H1 (cell line): Measurements from ENCODE around the gene DSTN. TPM values are rescaled to one million over a fixed set of nuclear protein-coding genes. Genes with fewer than 3 reads are reported as not detected.

Experiments used
- CTCF ChIA-PET: fragments of 300-600 bp; sonication (Branson Sonifier 250); formaldehyde crosslinking; loops from one replicate; lab custom pipeline; 2021; ENCODE audit not compliant: partially characterized antibody; lab: Charles Lee
- POLR2A ChIA-PET: fragments of 300-600 bp; sonication (Branson Sonifier 250); formaldehyde crosslinking; loops from one replicate; lab custom pipeline; 2021; ENCODE audit warnings: inconsistent platforms; ENCODE audit not compliant: partially characterized antibody; lab: Charles Lee
- DNase-seq, 2 experiments: peaks; one replicate each; pipeline versions ENCODE4 v3.0.0 to v3.0.0-alpha.2; 2010 to 2022; ENCODE audit warnings: low spot score in 2 of 2, low read depth in 1 of 2, mixed read lengths in 1 of 2
- FAIRE-seq: peaks from 2 replicates; lab custom pipeline; 2011; peaks lifted over from hg19 to GRCh38; lab: Jason Lieb, UNC
- H2AFZ ChIP-seq: 2 replicates; pipeline ENCODE4 v1.8.1; 2012; ENCODE audit warnings: low read length, inconsistent platforms
- H2AK5ac ChIP-seq: 2 replicates; pipeline ENCODE4 v1.6.1; 2013; ENCODE audit warnings: low read depth, low read length
- H2BK120ac ChIP-seq: replicated peaks from 2 replicates; pipeline ENCODE3; 2013; ENCODE audit warnings: low read depth, low read length, inconsistent platforms
- H2BK12ac ChIP-seq: 2 replicates; pipeline ENCODE4 v1.6.1; 2013; ENCODE audit warnings: low read depth, low read length
- H2BK15ac ChIP-seq: 2 replicates; pipeline ENCODE4 v1.6.1; 2013; ENCODE audit warnings: low read length
- H2BK20ac ChIP-seq: 2 replicates; pipeline ENCODE4 v1.6.1; 2013; ENCODE audit warnings: low read length
- H2BK5ac ChIP-seq: 2 replicates; pipeline ENCODE4 v1.6.1; 2013; ENCODE audit warnings: low read depth, low read length
- H3K14ac ChIP-seq: 2 replicates; pipeline ENCODE4 v1.6.1; 2013; ENCODE audit warnings: inconsistent platforms; ENCODE audit not compliant: insufficient read length
- H3K18ac ChIP-seq: 2 replicates; pipeline ENCODE4 v1.6.1; 2013; ENCODE audit warnings: low read length; ENCODE audit errors: extremely low read depth
- H3K23ac ChIP-seq: 2 replicates; pipeline ENCODE4 v1.6.1; 2013; ENCODE audit warnings: inconsistent platforms; ENCODE audit not compliant: insufficient read length
- H3K23me2 ChIP-seq: 2 replicates; pipeline ENCODE4 v1.6.1; 2013; ENCODE audit warnings: low read depth, low read length
- H3K27ac ChIP-seq: 2 replicates; pipeline ENCODE4 v1.6.1; 2011; ENCODE audit warnings: low read depth, low read length, inconsistent platforms
- H3K27me3 ChIP-seq, 4 experiments: replicated peaks in 1 of 4; 1 replicate in 1 of 4; 2 replicates in 3 of 4; pipeline versions ENCODE4 v1.6.1 to v1.8.1; 2011 to 2013; ENCODE audit warnings: low read length in 3 of 4, mild to moderate bottlenecking in 3 of 4, inconsistent platforms in 2 of 4, mixed read lengths in 2 of 4, moderate library complexity in 1 of 4; ENCODE audit not compliant: control insufficient read depth in 3 of 4, insufficient read depth in 3 of 4; ENCODE audit errors: extremely low read depth in 1 of 4
- H3K36me3 ChIP-seq, 4 experiments: 2 replicates each; pipeline versions ENCODE4 v1.6.1 to v1.8.1; 2011 to 2013; ENCODE audit warnings: mild to moderate bottlenecking in 4 of 4, low read length in 3 of 4, moderate library complexity in 2 of 4, control low read depth in 1 of 4, inconsistent platforms in 1 of 4; ENCODE audit not compliant: insufficient read depth in 4 of 4, control insufficient read depth in 2 of 4
- H3K4ac ChIP-seq: replicated peaks from 2 replicates; pipeline ENCODE3; 2013; ENCODE audit warnings: low read length, low read depth, mixed read lengths, inconsistent platforms; ENCODE audit not compliant: insufficient read length
- H3K4me1 ChIP-seq, 4 experiments: replicated peaks in 1 of 4; 1 replicate in 1 of 4; 2 replicates in 3 of 4; pipeline versions ENCODE4 v1.6.1 to v1.8.1; 2011 to 2013; ENCODE audit warnings: low read length in 3 of 4, inconsistent platforms in 2 of 4, mixed read lengths in 1 of 4; ENCODE audit not compliant: insufficient read depth in 4 of 4, control insufficient read depth in 3 of 4
- H3K4me2 ChIP-seq, 2 experiments: 2 replicates each; pipeline versions ENCODE4 v1.6.1 to v1.8.1; 2011 to 2013; ENCODE audit warnings: low read depth in 2 of 2, low read length in 2 of 2, control low read depth in 1 of 2, inconsistent platforms in 1 of 2, mild to moderate bottlenecking in 1 of 2; ENCODE audit not compliant: insufficient read depth in 1 of 2
- H3K4me3 ChIP-seq, 4 experiments: fragments of 200-600, 300-600 bp in 1 of 4; sonication (generic), shearing (Covaris generic), sonication (Bioruptor Twin) in 1 of 4; 2 replicates each; pipeline versions ENCODE4 v1.5.1 to v1.8.1; 2011 to 2016; ENCODE audit warnings: low read length in 4 of 4, low read depth in 3 of 4, control low read depth in 2 of 4, inconsistent platforms in 2 of 4, mild to moderate bottlenecking in 2 of 4, mixed read lengths in 1 of 4, moderate library complexity in 1 of 4; ENCODE audit not compliant: insufficient read depth in 2 of 4; ENCODE audit errors: extremely low read depth in 1 of 4
- H3K56ac ChIP-seq: replicated peaks from 2 replicates; pipeline ENCODE3; 2013; ENCODE audit warnings: low read depth, mild to moderate bottlenecking, mixed read lengths, low read length, inconsistent platforms; ENCODE audit not compliant: insufficient read length
- H3K79me1 ChIP-seq: 2 replicates; pipeline ENCODE4 v1.6.1; 2013; ENCODE audit warnings: low read depth, low read length, control low read depth
- H3K79me2 ChIP-seq, 2 experiments: 2 replicates each; pipeline versions ENCODE4 v1.6.1 to v1.8.1; 2012 to 2013; ENCODE audit warnings: low read length in 2 of 2, mild to moderate bottlenecking in 2 of 2, inconsistent platforms in 1 of 2; ENCODE audit not compliant: insufficient read depth in 2 of 2, control insufficient read depth in 1 of 2
- H3K9ac ChIP-seq, 4 experiments: replicated peaks in 1 of 4; 1 replicate in 1 of 4; 2 replicates in 3 of 4; pipeline versions ENCODE4 v1.6.1 to v1.8.1; 2011 to 2013; ENCODE audit warnings: low read depth in 3 of 4, low read length in 3 of 4, control low read depth in 2 of 4, mild to moderate bottlenecking in 2 of 4, moderate library complexity in 2 of 4, inconsistent platforms in 1 of 4; ENCODE audit errors: extremely low read depth in 1 of 4
- H3K9me3 ChIP-seq, 2 experiments: 2 replicates each; pipeline versions ENCODE4 v1.6.1 to v1.8.1; 2012 to 2013; ENCODE audit warnings: mild to moderate bottlenecking in 2 of 2, moderate library complexity in 2 of 2, control low read depth in 1 of 2, inconsistent platforms in 1 of 2, low read depth in 1 of 2, low read length in 1 of 2, mixed read lengths in 1 of 2; ENCODE audit not compliant: insufficient read depth in 2 of 2
- H4K20me1 ChIP-seq, 2 experiments: replicated peaks in 1 of 2; 2 replicates each; pipeline versions ENCODE3 to v1.8.1; 2011 to 2013; ENCODE audit warnings: inconsistent platforms in 2 of 2, low read length in 2 of 2, mild to moderate bottlenecking in 1 of 2; ENCODE audit not compliant: insufficient read depth in 2 of 2, control insufficient read depth in 1 of 2
- H4K5ac ChIP-seq: 2 replicates; pipeline ENCODE4 v1.6.1; 2013; ENCODE audit warnings: low read length, low read depth, mixed read lengths, inconsistent platforms; ENCODE audit not compliant: insufficient read length
- H4K8ac ChIP-seq: 2 replicates; pipeline ENCODE4 v1.8.0; 2013; ENCODE audit warnings: mild to moderate bottlenecking, moderate library complexity, low read length, inconsistent platforms; ENCODE audit not compliant: insufficient read depth; ENCODE audit errors: extremely low read depth
- H4K91ac ChIP-seq: replicated peaks from 2 replicates; pipeline ENCODE3; 2013; ENCODE audit warnings: low read length, mixed read lengths, inconsistent platforms; ENCODE audit not compliant: insufficient read length
- TCF12 ChIP-seq: IDR thresholded peaks from 2 replicates; pipeline ENCODE4 v1.6.1; 2011; ENCODE audit warnings: low read depth, mild to moderate bottlenecking, low read length
- WGBS, 2 experiments: shearing (Covaris generic) in 1 of 2; methylation state at CpG; one replicate each; pipeline versions ENCODE4 v1.1.6 to v1.1.7; 2013 to 2015; ENCODE audit warnings: low lambda C conversion rate in 2 of 2, mixed read lengths in 2 of 2, inconsistent platforms in 1 of 2, low coverage in 1 of 2, missing lambda C conversion rate in 1 of 2; ENCODE audit not compliant: insufficient replicate concordance in 2 of 2, insufficient coverage in 1 of 2, insufficient read length in 1 of 2; ENCODE audit errors: extremely low coverage in 1 of 2, missing lambda C conversion rate in 1 of 2; 5-methylcytosine and 5-hydroxymethylcytosine counted together
- polyA plus RNA-seq, 7 experiments: library from polyadenylated mRNA; depleted of rRNA in 3 of 7; stranded (reverse) in 5 of 7; unstranded in 2 of 7; fragments of >200 nt in 5 of 7; fragments of 200-250 nt in 2 of 7; gene quantifications; 1 replicate in 5 of 7; 2 replicates in 1 of 7; 4 replicates in 1 of 7; pipeline versions ENCODE4 v1.2.1 to v1.2.3, GENCODE V29; 2011 to 2013; ENCODE audit warnings: missing spikeins in 2 of 7, mixed read lengths in 2 of 7
- total RNA-seq: library from RNA; stranded (reverse); fragmentation: NEBNext Ultra II Directional; extraction: Animal tissue kit (Norgen Biotek cat#: 25700); gene quantifications from 2 replicates; pipeline ENCODE4 v1.2.1, GENCODE V29; 2021

Gene DSTN
- total and polyA plus RNA-seq, 2 of the 8 experiments (the other 6 are each of a cell fraction or from before 2014, with no cell fraction given): 43.3 to 208 TPM

GRCh38 chr20:17525132-17525531 lies 44.7 kb upstream of the DSTN start:
- Histone ChIP-seq H3K23me2 (no peaks in the 10 kb centered on the region), H2AFZ (no peak overlapping the region), H2AK5ac (no peak overlapping the region), H3K27me3 (peaks cover 0 to 6% (median 4%) of the 10 kb centered on the region in 4 experiments; a peak in 6 of 7 replicates), H3K4me1 (no peaks in the 10 kb centered on the region), H2BK12ac (no peak overlapping the region), H3K14ac (no peak overlapping the region), H3K4me3 (no peak overlapping the region), H4K20me1 (no peaks in the 10 kb centered on the region), H4K5ac (no peak overlapping the region), H3K9me3 (no peaks in the 10 kb centered on the region), H3K9ac (no peak overlapping the region), H3K79me2 (no peaks in the 10 kb centered on the region), H3K18ac (no peak overlapping the region), H3K36me3 (no peaks in the 10 kb centered on the region), H3K23ac (no peak overlapping the region), H3K79me1 (no peaks in the 10 kb centered on the region), H3K56ac (no peak overlapping the region), H2BK20ac (no peak overlapping the region), H3K27ac (no peak overlapping the region), H4K8ac (no peak overlapping the region), H4K91ac (no peak overlapping the region), H2BK15ac (no peak overlapping the region), H2BK5ac (no peak overlapping the region), H3K4me2 (no peak overlapping the region; a peak in 1 of 4 replicates), H2BK120ac (no peak overlapping the region), H3K4ac (no peak overlapping the region)
- ChIA-PET POLR2A (interaction anchor here (1.0 to 1.3 kb wide), 2 partner anchors 12 to 45 kb away, joined by 3 read pairs; partner anchors contain the start of gene DSTN), CTCF (interaction anchor here (1.2 to 2.0 kb wide), 5 partner anchors 11 to 329 kb away, joined by 4 to 10 read pairs (median 7); no protein-coding TSS in a partner anchor)
- WGBS, 2 experiments: 93% methylated on average over 5 of the region's 5 CpGs; no CpG with 5 or more reads in 1 of the 2 experiments
- no peak for FAIRE-seq
- no peak for DNase-seq
- TF ChIP-seq TCF12: no peak
